ENCODE measurements around the gene ACVRL1. TPM values are rescaled to one million over a fixed set of nuclear protein-coding genes. Genes with fewer than 3 reads are reported as not detected.

The ACVRL1 gene
- total RNA-seq, 1 donor from 2014 or later = 11.5 TPM

GRCh38 chr12:51900323-51900889 is 6.9 kb upstream of the ACVRL1 start:
- DNase-seq = no peak

GRCh38 chr12:51901121-51901817 is 6.0 kb upstream of the ACVRL1 start:
- no peak for DNase-seq

- DNase-seq = no peak
Observed at GRCh38 chr12:51901881-51902280, 5.4 kb upstream of the ACVRL1 start.

GRCh38 chr12:51904951-51905470 is 2.3 kb upstream of the ACVRL1 start:
- DNase-seq = no peak

GRCh38 chr12:51905471-51906429 is 1.6 kb upstream of the ACVRL1 start:
- no peak for DNase-seq

- DNase-seq = no peak
Observed at GRCh38 chr12:51906430-51907082, 748 bp upstream of the ACVRL1 start.

GRCh38 chr12:51907856-51908425 is 637 bp downstream of the ACVRL1 start:
- no peak for DNase-seq

- no peak for DNase-seq
Observed at GRCh38 chr12:51908876-51909592, 1.7 kb downstream of the ACVRL1 start.

- no peak for DNase-seq
Observed at GRCh38 chr12:51910168-51910567, 2.9 kb downstream of the ACVRL1 start.

GRCh38 chr12:51910691-51911090 is 3.4 kb downstream of the ACVRL1 start:
- DNase-seq = no peak

GRCh38 chr12:51911307-51911706 is 4.0 kb downstream of the ACVRL1 start:
- no peak for DNase-seq

- DNase-seq = no peak
Observed at GRCh38 chr12:51911788-51912711, 4.7 kb downstream of the ACVRL1 start.

GRCh38 chr12:51913071-51914033 is 6.0 kb downstream of the ACVRL1 start:
- DNase-seq = no peak

GRCh38 chr12:51914034-51914923 is 7.0 kb downstream of the ACVRL1 start:
- no peak for DNase-seq

GRCh38 chr12:51915003-51915625 is 7.8 kb downstream of the ACVRL1 start:
- DNase-seq = no peak

- no peak for DNase-seq
Observed at GRCh38 chr12:51915951-51916350, 8.6 kb downstream of the ACVRL1 start.

- no peak for DNase-seq
Observed at GRCh38 chr12:51917041-51917590, 9.8 kb downstream of the ACVRL1 start.

All from occipital lobe (tissue), 2 donors.